Uterus (tissue), 2 donors: Measurements from ENCODE around the gene NBPF14.
"Not testable (repeated sequence)": the region's sequence is repeated elsewhere in the genome, so short reads cannot be mapped to it uniquely, and the experiment has no call there.

Source experiments
- CTCF ChIP-seq, 4 experiments: fragments of 200-600 bp in 2 of 4; fragments of 450-650 bp in 2 of 4; sonication (generic) in 2 of 4; IDR thresholded peaks; one replicate each; pipeline ENCODE4 v1.5.1; 2016 to 2019; ENCODE audit warnings: antibody characterized with exemption in 4 of 4, mild to moderate bottlenecking in 2 of 4, moderate library complexity in 1 of 4
- POLR2A ChIP-seq, 2 donors: fragments of 450-650 bp; IDR thresholded peaks; one replicate each; pipeline ENCODE4 v1.6.1; 2016; ENCODE audit warnings: antibody characterized with exemption in 2 of 2, mild to moderate bottlenecking in 1 of 2, moderate library complexity in 1 of 2

- not testable (repeated sequence) for TF ChIP-seq CTCF, POLR2A (IDR thresholded peaks at IDR 0.05)
These were observed 22.4 kb upstream of the NBPF14 start for GRCh38 chr1:148618216-148618615.
